ENCODE results near the gene TLCD5.
A peak's percentile ranks its signal among the peaks of the same experiment; 100 is the strongest.

TLCD5 gene

DNA sequence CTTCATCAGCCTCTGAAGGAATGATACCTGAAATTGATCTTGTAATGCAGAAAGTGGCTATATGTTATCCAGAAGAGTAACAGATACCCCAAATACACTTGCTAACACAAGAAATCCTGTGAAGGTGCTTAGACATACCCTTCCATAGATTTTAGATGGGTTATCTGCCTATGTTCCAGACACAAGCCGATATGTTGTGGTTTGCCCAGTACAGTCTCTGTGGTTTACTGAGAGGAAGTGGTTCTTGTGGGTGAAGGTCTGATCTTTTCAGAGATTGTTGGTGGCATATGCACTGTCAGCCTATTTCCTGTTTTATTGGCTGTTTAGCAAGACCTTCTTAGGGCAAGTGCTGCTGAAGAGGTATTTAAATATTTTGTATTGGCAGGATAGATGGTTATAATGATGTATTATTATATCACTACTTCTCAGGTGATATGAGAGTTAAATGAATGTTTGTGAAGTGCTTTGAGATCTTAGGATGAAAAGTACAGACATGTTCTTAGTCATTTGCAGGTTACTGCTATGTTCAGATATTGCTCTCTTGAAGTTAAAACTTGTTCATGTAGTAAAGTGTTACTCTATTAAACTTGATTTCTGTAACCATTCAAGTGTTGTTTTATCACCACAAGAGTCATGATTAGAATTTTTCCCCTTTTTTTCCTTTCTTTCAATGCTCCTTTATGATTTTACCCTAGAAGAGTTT lies 19.4 kb downstream of the TLCD5 start:
- DNase-seq (ENCODE audit: low read depth in 2 of 2): peak in 1 of 2 donors; percentile 43
- no peak overlapping the region for H3K4me3 ChIP-seq (replicated peaks in 1 of 2; ENCODE audit: low read depth in 2 of 2, low read length in 2 of 2)
- TF ChIP-seq, protein P1, sequence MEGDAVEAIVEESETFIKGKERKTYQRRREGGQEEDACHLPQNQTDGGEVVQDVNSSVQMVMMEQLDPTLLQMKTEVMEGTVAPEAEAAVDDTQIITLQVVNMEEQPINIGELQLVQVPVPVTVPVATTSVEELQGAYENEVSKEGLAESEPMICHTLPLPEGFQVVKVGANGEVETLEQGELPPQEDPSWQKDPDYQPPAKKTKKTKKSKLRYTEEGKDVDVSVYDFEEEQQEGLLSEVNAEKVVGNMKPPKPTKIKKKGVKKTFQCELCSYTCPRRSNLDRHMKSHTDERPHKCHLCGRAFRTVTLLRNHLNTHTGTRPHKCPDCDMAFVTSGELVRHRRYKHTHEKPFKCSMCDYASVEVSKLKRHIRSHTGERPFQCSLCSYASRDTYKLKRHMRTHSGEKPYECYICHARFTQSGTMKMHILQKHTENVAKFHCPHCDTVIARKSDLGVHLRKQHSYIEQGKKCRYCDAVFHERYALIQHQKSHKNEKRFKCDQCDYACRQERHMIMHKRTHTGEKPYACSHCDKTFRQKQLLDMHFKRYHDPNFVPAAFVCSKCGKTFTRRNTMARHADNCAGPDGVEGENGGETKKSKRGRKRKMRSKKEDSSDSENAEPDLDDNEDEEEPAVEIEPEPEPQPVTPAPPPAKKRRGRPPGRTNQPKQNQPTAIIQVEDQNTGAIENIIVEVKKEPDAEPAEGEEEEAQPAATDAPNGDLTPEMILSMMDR (IDR thresholded peaks at IDR 0.05; ENCODE audit: low read depth, low read length): no peak

DNA sequence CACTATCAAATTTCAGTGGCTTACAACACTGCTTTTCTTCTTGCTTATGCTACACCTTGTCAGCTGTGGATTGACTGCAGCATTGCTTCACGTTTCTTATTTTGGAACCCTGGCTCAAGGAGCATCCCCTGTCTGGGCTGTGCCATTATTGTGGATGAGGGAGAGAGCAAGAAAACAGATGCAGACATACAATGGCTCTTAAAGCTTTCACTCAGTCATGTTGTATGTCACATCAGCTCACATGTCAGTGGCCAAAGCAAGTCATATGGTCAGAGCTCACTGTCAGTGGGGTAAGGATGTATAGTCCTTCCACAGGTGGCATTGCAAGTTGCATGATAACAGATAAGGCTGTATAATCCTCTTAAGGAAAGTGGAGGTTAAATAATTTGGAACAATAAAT lies 21.1 kb downstream of the TLCD5 start:
- no peak for DNase-seq (ENCODE audit: low read depth in 2 of 2)
- no peak overlapping the region for H3K4me3 ChIP-seq (replicated peaks in 1 of 2; ENCODE audit: low read depth in 2 of 2, low read length in 2 of 2)
- TF ChIP-seq, protein P1 (IDR thresholded peaks at IDR 0.05; ENCODE audit: low read depth, low read length): no peak

DNA sequence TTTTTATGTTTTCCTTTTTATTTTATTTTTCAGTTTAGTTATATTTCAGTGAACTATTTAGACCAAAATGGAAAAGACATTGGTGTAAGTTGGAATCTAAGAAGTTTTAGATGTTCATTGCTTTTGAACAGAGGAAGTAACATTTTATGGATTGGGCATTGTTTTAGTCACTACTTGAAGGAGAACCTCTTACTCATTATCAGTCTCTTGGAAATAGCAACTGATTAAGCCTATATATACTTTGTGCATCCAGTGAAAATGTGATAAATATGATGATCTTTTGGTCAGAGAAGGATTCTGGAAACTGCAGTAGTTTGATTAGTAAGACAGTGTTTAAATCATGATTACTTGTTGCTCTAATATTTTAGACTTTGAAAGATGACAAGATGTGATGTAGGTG lies 25.5 kb downstream of the TLCD5 start:
- TF ChIP-seq, protein P1 (IDR thresholded peaks at IDR 0.05; ENCODE audit: low read depth, low read length): no peak
- H3K4me3 ChIP-seq (replicated peaks in 1 of 2; ENCODE audit: low read depth in 2 of 2, low read length in 2 of 2): no peak overlapping the region
- no peak for DNase-seq (ENCODE audit: low read depth in 2 of 2)

DNA sequence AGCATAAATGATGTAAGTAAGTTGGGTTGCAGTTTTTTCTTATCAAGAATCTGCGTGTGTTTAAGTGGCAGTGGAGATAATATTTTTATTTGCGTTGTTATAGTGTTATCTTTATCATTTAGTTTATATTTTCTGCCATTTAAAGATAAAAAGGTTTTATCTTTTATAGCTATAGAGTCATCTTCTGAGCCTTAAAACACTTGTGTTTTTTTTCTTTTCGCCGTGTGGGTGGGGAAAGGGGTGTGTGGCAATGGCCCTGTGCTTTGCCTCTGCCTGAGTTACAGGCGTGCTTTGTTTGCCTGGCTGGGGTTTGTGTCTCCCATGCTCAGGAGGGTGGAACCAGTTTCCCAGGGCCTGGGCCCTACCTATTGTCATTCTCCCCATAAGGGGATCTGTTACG lies 27.3 kb downstream of the TLCD5 start:
- no peak overlapping the region for H3K4me3 ChIP-seq (replicated peaks in 1 of 2; ENCODE audit: low read depth in 2 of 2, low read length in 2 of 2)
- TF ChIP-seq, protein P1 (IDR thresholded peaks at IDR 0.05; ENCODE audit: low read depth, low read length): no peak

DNA sequence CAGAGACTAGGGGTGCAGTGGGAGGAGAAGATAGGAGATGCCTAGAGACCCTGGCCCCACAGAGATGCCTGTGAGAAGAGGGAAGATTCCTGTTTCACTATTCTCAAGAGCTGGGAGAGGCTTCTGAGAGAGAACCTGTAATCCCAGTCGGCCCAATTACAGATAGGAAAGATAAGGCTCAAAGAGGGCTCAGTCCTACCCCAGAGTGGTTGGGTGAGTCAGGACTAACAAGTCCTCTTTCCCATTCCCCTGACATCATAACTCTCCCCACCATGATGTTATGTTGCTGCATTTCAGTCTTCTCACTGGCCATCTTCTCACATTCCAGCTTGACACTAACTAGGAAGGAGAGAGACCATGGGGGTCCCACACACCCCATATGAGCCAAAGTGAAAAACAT lies 29.0 kb downstream of the TLCD5 start:
- no peak overlapping the region for H3K4me3 ChIP-seq (replicated peaks in 1 of 2; ENCODE audit: low read depth in 2 of 2, low read length in 2 of 2)
- DNase-seq (ENCODE audit: low read depth in 2 of 2): peak in 1 of 2 donors; percentile 43
- TF ChIP-seq, protein P1 (IDR thresholded peaks at IDR 0.05; ENCODE audit: low read depth, low read length): no peak

More for the DNA sequence above, 27.3 kb downstream of the TLCD5 start:
- DNase-seq (ENCODE audit: low read depth in 2 of 2): no peak

DNA sequence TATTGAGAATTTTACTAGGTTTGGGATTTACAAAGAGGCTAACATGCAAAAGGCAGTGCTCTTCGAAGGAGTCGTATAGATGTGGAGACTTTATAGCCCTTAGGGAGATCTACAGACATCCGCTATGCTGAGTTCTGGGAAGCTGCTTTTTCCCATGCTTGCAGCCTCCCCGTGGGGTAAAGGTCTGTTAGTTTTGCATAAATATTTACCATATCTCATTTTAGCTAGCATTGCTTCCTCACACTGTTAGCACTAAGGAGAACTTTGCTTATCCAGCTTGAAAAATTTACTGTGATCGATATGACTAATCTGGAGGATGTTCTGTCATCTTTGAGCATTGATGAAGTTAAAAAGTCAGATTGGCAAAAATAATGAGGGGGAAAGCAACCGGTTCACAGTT lies 29.7 kb downstream of the TLCD5 start:
- H3K4me3 ChIP-seq (replicated peaks in 1 of 2; ENCODE audit: low read depth in 2 of 2, low read length in 2 of 2): no peak overlapping the region
- no peak for DNase-seq (ENCODE audit: low read depth in 2 of 2)
- TF ChIP-seq, protein P1 (IDR thresholded peaks at IDR 0.05; ENCODE audit: low read depth, low read length): no peak

DNA sequence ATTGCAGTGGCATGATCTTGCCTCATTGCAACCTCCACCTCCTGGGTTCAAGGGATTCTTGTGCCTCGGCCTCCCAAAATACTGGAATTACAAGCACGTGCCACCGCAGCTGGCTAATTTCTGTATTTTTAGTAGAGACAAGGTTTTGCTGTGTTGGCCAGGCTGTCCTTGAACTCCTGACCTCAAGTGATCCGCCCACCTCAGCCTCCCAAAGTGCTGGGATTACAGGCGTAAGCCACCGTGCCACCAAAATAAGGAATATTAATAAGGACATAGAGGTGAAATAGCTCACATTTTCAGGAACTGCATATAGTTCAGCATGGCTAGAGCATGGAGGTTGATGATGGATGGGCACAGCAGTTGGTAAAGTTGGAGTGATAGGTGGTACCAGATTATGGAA lies 32.5 kb downstream of the TLCD5 start:
- no peak for DNase-seq (ENCODE audit: low read depth in 2 of 2)
- TF ChIP-seq, protein P1 (IDR thresholded peaks at IDR 0.05; ENCODE audit: low read depth, low read length): no peak
- no peak overlapping the region for H3K4me3 ChIP-seq (replicated peaks in 1 of 2; ENCODE audit: low read depth in 2 of 2, low read length in 2 of 2)

Data from cardiac fibroblast (primary cell).